Fibroblast of skin of right quadriceps (primary cell): ENCODE measurements around the gene FGGY.
A peak's percentile ranks its signal among the peaks of the same experiment; 100 is the strongest.
"Not testable (repeated sequence)": the region's sequence is repeated elsewhere in the genome, so short reads cannot be mapped to it uniquely, and the experiment has no call there.

Source experiments
- DNase-seq: peaks from one replicate; pipeline ENCODE4 v3.0.0-alpha.2; 2013

The FGGY gene

GRCh38 chr1:59296358-59297256, at the start of gene FGGY:
FGGY (plus strand) TSS chr1:59297094; CDS start chr1:59321550, 24,456 bp downstream.
- DNase-seq = peak; percentile 99

GRCh38 chr1:59248758-59249157, 48.1 kb upstream of the FGGY start:
- DNase-seq = no peak

- DNase-seq = no peak
Measured at GRCh38 chr1:59249396-59250137, 47.3 kb upstream of the FGGY start.

- DNase-seq = not testable (repeated sequence)
Measured at GRCh38 chr1:59251061-59251460, 45.8 kb upstream of the FGGY start.

GRCh38 chr1:59256429-59256828, 40.5 kb upstream of the FGGY start:
- not testable (repeated sequence) for DNase-seq

- DNase-seq = no peak
Measured at GRCh38 chr1:59258412-59259032, 38.4 kb upstream of the FGGY start.

- DNase-seq = peak; percentile 90
Measured at GRCh38 chr1:59261537-59261936, 35.4 kb upstream of the FGGY start.

- DNase-seq = no peak
Measured at GRCh38 chr1:59262631-59263030, 34.3 kb upstream of the FGGY start.

- DNase-seq = peak; percentile 39
Measured at GRCh38 chr1:59263111-59263510, 33.8 kb upstream of the FGGY start.

GRCh38 chr1:59265622-59266021, 31.3 kb upstream of the FGGY start:
- no peak for DNase-seq

GRCh38 chr1:59266180-59266926, 30.5 kb upstream of the FGGY start:
- DNase-seq = no peak

GRCh38 chr1:59266927-59267293, 30.0 kb upstream of the FGGY start:
- DNase-seq = no peak

GRCh38 chr1:59268406-59268805, 28.5 kb upstream of the FGGY start:
- no peak for DNase-seq

- no peak for DNase-seq
Measured at GRCh38 chr1:59271561-59272260, 25.2 kb upstream of the FGGY start.

GRCh38 chr1:59272507-59272906, 24.4 kb upstream of the FGGY start:
- peak; percentile 80 for DNase-seq

GRCh38 chr1:59276439-59276851, 20.4 kb upstream of the FGGY start:
- no peak for DNase-seq

GRCh38 chr1:59278780-59279354, 18.0 kb upstream of the FGGY start:
- DNase-seq = no peak

- DNase-seq = no peak
Measured at GRCh38 chr1:59279645-59280044, 17.2 kb upstream of the FGGY start.

GRCh38 chr1:59282951-59283350, 13.9 kb upstream of the FGGY start:
- no peak for DNase-seq

- DNase-seq = peak; percentile 23
Measured at GRCh38 chr1:59285691-59286090, 11.2 kb upstream of the FGGY start.

GRCh38 chr1:59288046-59288445, 8.8 kb upstream of the FGGY start:
- DNase-seq = no peak

- no peak for DNase-seq
Measured at GRCh38 chr1:59289570-59289969, 7.3 kb upstream of the FGGY start.
